TTC549 (cell line): Measurements from ENCODE around the gene SLC23A3.

ENCODE experiments used
- FAIRE-seq: peaks from 2 replicates; lab custom pipeline; 2012; peaks lifted over from hg19 to GRCh38; lab: Jason Lieb, UNC

Gene SLC23A3

GRCh38 chr2:219169930-219170654 lies at the start of gene SLC23A3:
SLC23A3 (minus strand) TSS chr2:219170029; CDS start chr2:219169984, 45 bp downstream.
- no peak for FAIRE-seq

DNA sequence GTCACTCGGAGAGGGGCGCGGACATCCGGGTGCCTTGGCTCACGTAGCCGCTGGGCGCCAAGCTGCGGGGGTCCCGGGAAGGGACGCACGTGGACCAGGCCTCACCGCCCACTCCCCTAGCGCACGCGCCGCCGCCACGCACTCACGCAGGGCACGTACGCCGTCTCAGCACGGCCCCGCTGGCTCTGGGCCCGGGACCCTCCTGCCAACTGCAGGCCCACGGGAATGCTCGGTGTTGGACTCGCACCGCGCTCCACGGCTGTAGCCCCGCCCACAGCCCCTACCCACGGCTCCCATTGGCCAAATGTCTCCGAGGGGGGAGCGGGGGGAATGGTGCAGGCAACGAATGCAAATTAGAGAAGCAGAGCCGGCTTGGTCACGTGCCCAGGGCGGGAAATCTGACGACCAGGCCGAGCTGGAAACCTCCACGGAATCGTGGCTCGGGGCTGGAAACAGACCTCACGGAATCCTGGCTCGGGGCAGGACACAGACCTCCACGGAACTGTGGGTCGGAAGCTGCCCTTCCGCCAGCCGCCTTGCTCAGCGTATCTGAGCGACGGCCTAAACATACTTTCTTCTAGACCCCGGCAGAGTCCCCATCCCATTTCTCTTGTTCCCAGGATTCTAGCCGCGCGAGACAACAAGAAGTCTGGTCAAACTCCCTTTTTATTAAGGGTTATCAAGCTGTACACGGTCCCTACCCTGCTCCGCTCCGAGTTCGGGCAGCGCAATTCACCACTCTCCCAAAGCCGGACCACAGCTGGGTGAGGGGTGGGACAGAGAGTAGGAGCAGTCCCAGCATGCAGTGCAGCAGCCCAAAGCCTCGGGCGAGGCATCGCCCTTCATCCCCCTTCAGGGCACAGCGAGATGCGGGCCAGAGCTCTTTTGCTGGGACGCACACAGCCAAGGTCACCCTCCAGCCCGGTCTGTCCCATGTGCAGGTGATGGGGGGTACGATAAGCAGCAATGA lies 49.2 kb upstream of the SLC23A3 start, which contains the start of gene ABCB6:
ABCB6 (minus strand) TSS at position 227 of the 970 bp plus-strand sequence. CDS start 285 bp downstream, outside the sequence.
- no peak for FAIRE-seq

DNA sequence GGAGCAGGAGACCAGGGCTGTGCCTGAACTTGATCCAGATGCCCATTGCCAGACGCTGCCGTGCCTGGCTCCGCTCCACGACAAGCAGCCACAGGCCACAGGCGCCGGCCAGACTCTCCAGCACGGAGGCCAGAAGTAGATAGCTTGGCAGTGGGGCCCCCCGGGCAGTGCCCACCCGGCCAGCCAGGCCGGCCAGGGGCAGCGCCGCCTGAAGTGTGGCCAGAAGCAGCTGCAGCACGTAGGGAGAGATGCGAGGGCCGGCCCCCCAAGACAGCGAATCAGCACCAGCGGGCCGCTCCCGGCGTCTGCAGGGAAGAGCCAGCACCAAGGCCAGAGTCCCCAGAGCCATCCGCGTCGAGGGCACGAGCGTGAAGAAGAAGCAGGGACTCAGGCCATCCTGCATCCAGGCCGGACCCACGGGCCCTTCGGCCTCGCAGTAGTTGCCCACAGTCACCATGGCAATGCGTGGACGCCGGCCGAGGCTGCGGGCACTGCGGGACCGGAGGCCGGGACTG lies 48.4 kb upstream of the SLC23A3 start:
- no peak for FAIRE-seq

DNA sequence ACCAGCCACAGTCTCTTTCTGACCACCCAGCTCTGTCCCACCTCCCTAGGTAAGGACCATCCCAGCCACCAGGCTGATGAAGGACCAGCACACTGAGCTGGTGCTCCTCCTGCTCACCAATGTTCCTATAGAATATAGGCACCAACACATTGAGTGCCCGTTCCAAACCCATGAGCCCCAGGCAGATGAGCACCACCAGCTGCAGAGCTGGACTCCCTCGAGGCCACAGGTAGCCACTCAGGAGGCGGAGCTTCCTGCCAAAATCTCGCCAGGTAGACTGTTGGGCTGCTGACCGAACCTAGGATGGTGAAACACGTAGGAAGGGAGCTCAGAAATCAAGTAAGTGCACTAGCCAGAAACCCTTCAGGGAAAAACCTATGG lies 46.7 kb upstream of the SLC23A3 start:
- FAIRE-seq = no peak

DNA sequence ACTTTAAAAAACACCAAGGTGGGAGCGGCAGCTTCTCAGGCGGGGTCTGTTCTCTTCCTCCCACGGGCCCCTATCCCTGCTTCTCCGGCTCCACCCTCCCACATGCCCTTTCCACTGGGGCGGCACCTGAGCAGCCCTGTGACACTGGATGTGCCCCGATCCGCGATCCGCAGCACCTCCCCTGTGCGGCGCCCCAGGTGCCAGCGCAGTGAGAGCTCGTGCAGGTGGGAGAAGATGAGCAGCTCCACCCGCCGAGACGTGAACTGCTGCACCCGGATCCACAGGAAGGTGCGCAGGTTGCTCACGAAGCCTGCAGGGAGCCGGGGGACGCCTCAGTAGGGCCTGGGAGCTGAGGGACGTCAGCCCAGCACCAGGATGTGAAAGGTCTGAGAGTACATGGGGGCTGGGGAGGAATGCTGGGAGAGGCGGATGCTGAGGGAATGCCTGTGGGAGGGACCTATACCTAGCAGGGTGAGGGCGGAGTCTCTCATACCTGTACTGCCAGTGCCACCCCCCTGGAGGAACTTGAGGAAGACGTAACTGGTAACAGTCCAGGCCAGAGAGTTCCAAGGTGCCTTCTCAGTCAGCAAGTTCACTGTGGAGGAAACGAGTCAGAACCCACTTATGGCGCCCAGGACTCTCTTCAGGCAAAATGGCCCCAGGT lies 46.2 kb upstream of the SLC23A3 start:
- no peak for FAIRE-seq

DNA sequence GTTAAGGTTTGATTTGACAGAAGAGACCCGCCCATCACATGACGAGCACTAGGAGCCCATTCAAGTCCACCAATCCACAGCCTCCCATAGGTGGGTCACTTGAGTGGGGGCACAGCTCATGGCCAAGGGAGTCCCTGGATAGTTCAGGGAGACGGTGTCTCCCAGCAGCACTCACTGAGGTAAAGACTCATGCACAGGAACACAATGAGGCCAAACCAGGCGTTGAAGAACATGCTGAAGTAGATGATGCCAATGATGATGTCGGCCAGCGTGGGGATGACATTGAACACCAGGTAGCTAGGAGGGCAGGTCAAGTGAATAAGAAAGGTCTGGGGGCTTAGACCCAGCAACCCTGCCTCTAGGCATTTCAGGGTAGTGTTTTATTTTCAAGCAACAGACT lies 45.0 kb upstream of the SLC23A3 start:
- no peak for FAIRE-seq

GRCh38 chr2:219214141-219214540 lies 44.3 kb upstream of the SLC23A3 start:
- FAIRE-seq = no peak

DNA sequence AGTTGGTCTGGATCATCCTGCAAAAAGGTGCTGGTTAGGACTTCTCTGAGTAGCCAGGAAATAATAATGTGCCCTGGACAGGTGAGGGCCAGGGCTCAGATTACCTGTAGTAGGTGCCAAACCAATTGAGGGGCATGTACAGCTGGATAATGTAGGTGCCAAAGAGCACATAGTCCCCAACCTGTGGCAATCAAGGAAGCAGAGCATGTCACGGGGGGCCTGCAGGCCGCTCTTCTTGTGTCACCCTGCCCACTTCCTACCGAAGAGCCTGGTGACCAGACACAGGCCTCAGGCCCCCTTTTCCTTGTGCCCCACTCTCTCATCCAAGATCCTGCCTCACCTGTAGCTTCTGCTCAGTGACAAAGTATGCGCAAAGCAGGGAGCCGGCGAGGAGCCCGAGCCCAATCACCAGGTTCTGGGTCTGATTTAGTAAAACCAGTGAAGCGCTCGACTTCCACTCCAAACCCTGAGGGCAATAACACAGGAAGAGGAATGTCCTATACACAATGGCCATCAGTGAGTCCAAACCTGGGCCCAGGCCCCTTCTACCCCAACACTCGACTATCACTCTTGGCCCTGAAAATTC lies 43.8 kb upstream of the SLC23A3 start:
- FAIRE-seq = no peak

DNA sequence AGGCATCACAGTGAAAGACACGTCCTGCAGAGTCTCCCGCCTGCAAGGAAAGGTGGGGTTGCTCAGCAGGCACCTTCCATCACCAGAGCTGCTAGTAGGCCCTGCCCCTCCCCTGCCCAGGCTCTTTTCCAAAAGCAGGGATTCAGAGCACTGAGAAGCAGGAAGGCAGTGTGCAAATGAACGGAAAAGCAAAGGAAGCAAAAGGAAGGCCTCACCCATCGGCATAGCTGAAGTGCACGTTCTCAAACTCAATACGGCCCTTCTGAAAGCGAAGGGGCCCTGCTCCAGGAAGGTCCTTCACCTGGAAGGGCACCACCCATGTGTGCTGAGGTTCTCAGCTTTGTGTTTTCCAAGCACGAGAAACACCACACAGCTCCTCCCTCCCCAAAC lies 43.2 kb upstream of the SLC23A3 start:
- FAIRE-seq = no peak

DNA sequence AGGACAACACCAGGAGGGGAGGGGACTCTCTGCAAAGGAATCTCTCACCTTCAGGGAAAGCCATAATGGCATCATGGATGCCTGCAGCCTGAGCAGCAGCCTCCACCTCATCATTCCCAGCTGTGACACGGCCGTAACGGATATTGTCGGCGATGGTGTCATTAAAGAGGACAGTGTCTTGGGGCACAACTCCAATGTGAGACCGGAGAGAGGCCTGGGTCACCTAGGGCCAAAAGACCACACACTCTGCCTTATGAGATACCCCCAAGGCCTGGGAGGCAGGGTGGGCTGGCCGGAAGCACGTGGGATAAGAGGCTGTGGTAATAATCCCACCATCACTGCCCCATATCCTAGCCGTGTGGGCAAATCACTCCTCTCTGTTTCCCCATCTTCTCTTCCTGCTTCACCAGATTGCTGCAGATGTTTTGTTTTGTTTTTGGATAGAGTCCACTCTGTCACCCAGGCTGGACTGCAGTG lies 41.1 kb upstream of the SLC23A3 start:
- FAIRE-seq = no peak

GRCh38 chr2:219210196-219210885 lies 40.5 kb upstream of the SLC23A3 start:
- no peak for FAIRE-seq

- FAIRE-seq = no peak
Observed at GRCh38 chr2:219209236-219210195, 39.7 kb upstream of the SLC23A3 start.

DNA sequence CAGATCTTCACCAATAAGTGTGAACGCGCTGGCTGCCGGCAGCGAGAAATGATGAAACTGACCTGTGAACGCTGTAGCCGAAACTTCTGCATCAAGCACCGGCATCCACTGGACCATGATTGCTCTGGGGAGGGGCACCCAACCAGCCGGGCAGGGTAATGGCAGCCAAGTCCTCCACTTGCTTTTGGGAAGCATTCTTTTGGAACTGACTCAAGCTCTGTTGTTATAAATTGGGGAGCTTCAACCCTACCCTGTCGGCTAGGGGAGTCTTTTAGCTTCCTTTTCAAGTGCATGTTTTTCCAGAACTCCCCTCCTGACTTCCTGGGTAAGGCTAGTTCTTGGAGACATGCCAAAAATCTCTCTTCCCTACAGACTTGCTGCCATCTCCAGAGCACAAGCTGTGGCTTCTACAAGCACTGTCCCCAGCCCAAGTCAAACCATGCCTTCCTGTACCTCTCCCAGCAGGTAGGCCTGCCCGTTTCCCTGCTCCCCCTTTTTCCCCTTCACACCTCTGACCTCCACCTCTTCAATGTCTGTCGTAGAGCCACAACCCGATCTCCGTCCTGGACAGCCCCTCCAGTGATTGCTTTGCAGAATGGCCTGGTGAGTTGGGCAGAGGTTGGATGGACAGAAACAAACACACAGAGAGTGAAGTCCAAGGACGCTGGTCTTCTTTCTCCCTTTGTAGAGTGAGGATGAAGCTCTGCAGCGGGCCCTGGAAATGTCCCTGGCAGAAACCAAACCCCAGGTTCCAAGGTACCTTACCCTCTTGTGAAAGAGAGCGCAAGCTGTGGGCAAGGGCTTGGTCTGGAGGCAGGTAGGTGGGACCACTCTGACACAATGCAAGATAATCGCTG lies 38.3 kb upstream of the SLC23A3 start:
- no peak for FAIRE-seq

DNA sequence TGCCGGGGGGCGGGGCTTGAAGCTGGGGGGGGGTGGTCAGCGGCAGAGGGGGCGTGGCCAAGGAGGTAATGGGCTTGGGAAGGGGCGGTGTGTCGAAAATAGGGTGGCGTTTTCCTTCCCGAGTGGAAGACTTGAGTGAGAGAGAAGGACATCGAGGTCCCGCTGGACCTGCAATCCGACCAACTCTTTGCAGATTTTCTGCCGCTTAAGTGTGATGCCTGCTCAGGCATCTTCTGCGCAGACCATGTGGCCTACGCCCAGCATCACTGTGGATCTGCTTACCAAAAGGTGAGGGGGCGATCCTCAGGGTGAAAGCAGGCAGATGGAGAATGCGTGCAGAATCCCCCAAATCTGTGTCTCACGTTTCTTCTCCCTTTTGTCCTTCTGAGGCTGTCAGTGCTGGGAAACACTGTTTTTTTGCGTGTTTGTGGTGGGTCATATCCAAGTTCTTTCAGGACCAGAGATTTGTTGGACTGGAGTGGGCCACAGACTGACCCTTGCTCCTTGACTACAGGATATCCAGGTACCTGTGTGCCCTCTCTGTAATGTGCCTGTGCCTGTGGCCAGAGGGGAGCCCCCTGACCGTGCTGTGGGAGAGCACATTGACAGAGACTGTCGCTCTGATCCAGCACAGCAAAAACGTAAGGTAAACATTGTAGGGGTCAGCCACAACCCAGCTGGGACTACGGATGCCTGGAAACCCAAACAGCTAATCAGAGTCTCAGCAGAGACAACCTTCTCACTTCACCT lies 37.5 kb upstream of the SLC23A3 start:
- FAIRE-seq = no peak

- no peak for FAIRE-seq
Observed at GRCh38 chr2:219206328-219207133, 36.7 kb upstream of the SLC23A3 start, which contains the start of gene ZFAND2B. ZFAND2B (plus strand) TSS chr2:219206782; CDS start chr2:219206988, 206 bp downstream.

DNA sequence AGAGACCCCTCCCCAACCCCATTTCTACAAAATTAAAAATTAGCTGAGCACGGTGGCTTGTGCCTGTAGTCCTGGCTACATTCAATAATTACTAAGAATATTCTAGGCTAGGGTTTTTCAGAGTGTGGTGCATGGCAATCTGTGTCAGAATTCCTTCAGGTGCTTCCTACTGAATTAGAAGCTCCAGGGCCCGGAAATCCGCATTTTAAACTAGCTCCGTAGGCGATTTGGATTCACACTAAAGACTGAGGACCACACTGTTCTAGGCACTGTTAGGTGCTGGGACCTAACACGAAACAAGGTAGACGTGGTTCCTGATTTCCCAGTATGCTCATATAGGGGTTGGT lies 36.1 kb upstream of the SLC23A3 start:
- FAIRE-seq = no peak

DNA sequence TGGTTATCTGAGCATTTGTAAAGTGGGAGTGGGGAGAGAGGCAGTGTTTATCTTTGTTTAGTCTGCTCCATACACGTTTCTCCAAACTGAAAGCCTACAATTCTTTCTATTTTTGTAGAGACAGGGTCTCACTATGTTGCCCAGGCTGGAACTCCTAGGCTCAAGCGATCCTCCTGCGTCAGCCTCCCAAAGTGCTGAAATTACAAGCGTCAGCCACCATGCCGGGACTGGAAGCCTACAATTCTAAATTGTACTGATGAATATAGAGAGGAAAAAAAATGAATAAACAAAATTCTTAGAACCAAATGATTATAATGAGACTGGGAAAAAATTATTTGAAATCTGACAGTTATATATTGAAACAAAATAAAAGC lies 35.3 kb upstream of the SLC23A3 start:
- no peak for FAIRE-seq
